HG02884 (cell line): ENCODE measurements around the gene TRIM36.

ENCODE experiments used
- ATAC-seq: cut with Tn5 transposase; IDR thresholded peaks from one replicate; pipeline ENCODE4 v1.9.1; 2021; ENCODE audit warnings: mild to moderate bottlenecking, moderate library complexity; ENCODE audit not compliant: unreplicated experiment

Gene TRIM36, protein sequence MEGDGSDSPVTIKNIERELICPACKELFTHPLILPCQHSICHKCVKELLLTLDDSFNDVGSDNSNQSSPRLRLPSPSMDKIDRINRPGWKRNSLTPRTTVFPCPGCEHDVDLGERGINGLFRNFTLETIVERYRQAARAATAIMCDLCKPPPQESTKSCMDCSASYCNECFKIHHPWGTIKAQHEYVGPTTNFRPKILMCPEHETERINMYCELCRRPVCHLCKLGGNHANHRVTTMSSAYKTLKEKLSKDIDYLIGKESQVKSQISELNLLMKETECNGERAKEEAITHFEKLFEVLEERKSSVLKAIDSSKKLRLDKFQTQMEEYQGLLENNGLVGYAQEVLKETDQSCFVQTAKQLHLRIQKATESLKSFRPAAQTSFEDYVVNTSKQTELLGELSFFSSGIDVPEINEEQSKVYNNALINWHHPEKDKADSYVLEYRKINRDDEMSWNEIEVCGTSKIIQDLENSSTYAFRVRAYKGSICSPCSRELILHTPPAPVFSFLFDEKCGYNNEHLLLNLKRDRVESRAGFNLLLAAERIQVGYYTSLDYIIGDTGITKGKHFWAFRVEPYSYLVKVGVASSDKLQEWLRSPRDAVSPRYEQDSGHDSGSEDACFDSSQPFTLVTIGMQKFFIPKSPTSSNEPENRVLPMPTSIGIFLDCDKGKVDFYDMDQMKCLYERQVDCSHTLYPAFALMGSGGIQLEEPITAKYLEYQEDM

DNA sequence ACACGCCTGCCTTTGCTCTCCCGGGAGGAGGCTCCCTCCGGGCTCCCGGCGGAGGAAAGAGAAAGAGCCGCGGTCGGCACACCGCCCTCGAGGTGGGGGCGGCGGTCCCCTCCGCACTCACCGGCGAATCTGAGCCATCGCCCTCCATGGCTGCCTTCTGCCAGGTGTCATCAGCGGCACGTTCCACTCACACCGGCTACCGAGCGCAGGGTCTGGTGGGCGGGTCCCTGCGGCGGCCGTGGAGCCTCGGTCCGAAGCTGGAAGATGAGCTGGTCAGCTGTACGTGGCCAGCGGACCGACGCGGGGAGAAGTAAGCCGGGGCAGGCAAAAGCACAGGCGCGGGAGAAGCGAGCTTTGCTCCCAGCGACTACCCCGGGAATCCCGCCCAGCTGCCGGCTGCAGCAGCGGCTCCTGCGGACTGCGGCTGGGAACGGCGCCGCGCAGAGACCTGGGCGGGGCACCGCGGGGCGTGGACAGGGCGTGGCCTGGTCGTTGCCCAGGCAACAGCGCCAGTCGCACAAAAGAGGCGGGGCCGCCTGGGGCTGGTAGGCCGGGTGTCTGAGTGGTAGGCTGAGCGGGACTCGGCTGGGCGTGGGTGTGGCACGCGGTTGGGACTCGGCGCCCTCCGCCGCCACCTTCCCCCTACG, at the start of gene TRIM36:
TSS of gene TRIM36 (minus strand) at position 422 of the 647 bp plus-strand sequence. CDS start at position 148, 274 bp downstream.
- ATAC-seq = peak; percentile 97

DNA sequence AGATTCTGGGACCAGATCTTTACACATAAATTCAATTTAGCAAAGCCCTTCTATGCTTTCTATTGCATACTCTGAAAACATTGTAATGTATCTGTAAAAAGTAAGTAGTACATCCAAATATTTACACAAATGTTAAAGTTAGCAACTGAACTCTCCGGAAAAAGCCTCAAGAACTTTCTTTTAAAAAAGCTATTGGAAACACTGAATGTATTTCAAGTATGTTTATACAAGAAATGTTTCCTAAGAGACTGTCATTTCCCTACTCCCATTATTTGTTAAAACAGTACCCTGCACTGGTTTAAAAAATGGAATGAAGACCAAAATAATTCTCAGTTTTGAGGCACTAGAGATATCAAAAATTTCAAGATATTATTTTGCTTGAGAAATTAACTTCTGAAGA, 44.8 kb upstream of the TRIM36 start:
- no peak for ATAC-seq

DNA sequence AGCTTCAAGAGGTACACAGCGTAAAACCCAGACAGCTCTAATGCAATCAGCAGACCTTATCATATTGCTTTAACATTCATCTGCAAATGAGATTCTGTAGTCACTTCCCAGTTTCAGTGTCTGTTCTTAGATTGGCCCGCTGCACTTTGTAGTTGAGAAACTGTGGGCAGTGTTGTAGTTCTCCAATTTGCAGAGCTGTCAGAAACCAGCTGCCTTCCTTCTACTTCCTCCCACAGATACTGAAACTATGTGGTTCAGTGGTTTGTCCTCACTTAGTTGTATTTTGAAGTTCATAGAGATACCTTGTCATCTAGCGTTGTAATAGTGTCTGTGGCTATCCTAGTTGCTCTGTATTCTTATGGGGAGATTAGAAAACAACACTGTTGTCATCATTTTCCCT, 39.6 kb upstream of the TRIM36 start:
- peak; percentile 100 for ATAC-seq

DNA sequence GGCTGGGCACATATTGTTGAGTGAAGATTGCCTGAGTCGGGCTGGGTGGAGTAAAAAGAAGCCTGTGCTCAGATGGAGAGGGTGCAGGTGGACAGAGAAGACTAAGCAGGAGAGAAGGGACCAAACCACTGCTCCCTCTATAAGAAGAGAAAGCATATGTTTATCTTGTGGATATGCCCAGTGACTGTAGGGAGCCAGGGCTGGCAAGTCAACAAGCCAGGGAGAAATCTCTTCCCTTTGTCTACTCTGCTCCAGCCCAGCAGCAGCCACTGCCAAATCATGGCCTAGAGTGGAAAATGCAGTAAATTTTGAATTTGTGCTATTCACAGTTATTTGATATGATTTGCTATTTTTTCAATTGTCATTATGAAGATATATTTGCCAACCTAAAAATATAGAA, 33.2 kb upstream of the TRIM36 start:
- no peak for ATAC-seq

DNA sequence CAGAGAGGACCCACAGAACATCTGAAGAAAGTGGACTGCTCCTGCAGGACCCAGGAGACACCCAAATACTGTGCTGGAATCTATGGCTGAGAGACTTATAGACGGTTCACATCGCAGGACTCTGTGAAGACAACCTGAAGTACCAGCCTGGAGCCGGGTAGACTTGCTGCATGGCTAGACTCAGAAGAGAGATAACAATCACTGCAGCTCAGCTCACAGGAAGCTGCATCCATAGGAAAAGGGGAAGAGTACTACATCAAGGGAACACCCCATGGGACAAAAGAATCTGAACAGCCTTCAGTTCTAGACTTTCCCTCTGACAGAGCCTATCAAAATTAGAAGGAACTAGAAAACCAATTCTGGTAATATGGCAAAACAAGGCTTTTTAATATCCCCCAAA, 26.5 kb upstream of the TRIM36 start:
- ATAC-seq = no peak

DNA sequence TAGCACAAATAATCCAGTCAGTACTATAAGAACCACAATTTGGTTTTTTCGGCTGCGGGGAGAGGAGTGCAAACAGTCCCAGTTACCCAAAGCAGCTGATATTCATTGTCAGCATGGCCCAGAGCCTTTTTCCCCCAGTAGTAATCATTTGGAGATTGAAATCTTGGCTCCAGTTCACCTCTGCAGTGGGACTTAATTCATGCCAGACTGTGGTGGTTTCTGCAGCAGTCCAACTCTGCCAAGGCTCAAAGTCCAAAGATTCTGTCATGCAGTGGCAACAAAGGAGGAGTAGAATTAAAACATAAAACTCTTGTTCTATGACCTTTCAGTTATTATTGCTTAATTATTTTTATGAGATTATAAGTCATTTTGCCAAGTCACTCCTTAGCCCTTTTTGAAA, 25.0 kb upstream of the TRIM36 start:
- no peak for ATAC-seq

DNA sequence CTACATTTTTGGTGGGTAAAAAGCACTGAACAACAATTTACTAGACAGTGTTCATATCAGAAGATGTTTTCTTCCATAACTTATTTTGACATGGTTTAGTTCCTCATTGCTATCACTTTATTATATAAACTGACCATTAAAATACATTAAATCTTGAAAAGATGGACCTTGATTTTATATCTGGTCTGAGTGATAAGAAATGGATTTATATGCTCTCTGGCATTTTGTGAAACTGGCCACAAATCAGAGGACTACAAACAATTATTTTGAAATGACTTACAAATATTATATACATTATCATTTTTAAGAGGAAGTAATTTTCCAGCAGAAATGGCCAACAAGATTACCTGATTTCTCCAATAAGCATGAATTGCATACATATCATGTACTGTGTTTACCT, 23.6 kb upstream of the TRIM36 start:
- no peak for ATAC-seq

DNA sequence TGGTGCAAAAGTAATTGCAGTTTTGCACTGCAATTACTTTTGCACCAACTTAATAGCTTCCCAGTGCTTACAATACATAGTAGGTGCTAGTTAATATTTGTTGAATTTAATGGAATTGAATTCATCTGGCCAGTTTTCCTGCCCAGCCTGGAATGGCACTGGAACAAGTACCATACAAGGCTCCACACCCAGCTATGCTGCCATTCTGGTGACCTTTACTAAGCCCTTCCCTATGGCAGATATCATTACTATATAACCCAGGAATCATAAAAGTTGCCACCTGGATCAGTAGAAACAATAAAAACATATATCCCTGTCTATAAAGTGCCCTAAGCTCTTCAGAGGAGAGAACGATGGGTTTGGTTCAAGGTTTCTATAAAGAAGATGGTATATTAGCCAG, 22.4 kb upstream of the TRIM36 start:
- ATAC-seq = no peak

DNA sequence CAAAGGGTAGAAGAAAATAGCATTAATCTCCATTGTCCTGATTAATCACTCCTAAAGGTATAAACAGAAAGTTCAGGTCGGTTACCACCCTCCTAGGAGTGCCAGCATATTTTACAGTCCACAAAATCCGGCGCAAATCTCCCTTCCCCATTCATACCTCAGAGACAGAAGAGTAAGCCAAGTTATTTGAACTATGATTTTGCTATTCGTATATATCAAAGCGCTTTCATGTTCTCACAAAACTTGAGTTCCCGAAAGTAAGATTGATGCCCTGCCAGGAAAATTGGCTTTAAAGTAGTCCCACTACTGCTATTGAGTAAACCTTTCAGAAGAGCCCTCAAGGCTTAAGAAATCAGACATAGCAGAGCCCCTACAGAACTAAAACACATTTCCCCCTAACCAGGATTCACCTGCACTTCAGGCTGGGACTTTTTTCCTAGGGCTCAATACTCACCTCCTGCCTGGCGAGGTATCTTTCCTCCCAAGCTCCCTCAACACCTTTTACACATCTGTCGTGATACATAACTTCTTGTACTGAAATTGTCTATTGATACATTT, 21.8 kb upstream of the TRIM36 start:
- ATAC-seq = no peak

DNA sequence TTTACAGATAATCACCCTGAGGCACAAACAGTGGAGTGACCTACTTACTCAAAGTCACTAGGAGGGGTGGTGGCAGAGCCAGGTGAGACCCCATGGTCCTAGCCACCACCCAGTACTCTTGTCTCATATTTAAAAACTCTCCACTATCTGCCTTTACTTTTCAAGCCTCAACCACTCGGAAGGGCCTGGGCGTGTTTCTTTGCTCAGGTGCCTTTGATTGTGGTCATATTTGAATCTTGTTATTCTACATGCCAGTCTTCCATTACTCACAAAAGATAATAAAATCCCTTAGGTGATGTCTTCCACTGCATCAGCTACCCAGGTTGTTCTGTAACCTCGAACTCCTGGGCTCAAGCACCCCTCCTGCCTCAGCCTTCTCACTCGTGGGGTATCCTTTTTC, 20.7 kb upstream of the TRIM36 start:
- no peak for ATAC-seq

DNA sequence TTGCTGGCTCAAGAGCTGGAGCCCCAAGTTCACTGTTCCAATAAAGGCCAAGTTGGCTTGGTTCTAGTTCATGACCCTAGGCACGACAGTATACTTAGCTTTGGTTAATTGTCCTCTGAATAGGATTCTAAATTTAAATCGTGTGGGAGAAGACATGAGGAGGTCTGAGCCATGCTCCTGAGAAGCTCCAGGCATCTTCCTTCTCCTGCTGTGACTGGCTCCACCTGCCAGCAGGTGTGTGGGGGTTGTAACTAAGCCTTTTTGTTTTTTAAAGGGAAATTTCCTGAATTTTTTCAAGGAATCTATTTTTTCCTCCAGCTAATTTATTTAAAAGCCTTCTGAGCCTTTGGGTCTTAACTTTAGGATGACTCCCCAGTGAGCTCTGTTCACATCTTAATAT, 20.2 kb upstream of the TRIM36 start:
- no peak for ATAC-seq

DNA sequence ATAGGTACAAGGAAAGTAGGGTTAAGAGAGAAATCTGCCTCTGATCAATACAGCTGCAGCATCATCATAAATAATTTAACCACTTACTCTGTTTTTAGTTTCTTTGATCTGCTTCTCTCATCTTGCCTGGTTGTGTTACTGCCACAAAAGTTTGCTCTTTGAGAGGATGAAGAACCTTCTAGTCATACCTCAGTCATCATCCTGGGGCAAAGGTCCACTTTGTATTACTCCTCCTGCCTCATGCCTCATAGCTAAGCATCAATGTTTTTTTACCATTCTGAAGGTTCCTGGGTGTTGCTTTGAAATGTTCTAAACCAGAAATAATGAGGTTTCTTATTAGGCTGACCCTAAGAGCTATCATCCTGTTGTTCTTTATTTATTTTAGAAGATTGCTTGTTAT, 17.1 kb upstream of the TRIM36 start:
- ATAC-seq = no peak

DNA sequence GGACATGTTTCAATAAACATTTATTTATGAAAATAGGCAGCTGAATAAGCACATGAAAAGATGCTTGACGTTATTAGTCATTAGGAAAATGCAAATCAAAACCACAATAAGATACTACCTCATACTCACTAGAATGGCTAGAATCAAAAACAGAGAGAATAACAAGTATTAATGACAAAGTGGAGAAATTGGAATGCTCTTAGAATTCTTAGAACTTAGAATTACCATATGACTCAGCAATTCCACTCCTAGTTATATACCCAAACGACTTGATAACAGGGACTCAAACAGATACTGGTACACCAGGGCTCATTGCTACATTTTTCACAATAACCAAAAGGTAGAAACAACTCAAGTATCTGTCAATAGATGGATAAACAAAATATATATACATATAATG, 15.1 kb upstream of the TRIM36 start:
- ATAC-seq = no peak

DNA sequence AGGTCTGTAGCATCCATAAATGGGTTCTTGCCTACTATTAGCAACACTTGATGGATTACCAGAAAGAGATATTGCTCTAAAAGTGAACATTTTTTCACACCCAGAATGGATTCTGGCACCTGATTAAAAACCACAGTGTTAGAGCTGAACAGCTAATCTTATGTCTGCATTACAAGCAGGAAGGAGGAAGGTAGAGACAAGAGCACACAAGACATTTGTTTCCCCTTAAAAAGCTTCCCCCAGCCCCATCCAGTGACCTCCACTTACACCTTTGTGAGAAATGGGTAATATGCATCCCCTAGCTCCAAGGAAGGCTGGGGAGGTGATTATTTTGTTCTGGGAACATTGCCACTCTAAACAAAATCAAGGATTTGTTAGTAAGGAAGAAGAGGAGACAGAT, 12.0 kb upstream of the TRIM36 start:
- no peak for ATAC-seq

DNA sequence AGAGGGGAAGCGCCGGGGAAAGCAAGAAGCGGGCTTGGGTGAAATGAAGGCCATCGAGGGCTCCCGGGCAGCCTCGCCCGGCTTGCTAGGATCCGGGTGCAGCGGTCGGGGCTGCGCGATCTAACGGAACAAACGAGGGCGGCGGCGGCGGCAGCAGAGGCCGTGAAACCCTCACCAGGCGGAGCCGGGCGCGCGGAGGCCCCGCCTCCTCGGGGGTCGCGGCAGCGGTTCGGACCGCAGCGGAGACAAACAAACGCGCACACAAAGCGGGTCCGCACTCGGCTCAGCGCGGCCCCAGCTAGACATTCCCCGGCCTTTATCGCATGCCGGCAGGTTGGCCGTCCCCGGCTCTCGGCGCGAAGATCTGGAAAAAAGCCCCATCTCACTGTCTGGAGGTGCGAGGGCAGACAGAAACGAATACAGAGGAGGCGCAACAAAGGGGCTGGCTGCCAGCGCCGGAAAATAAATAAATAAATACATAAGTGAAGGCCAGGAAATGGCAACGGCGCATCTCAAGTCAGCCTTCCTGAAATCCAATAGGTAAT, 10.5 kb upstream of the TRIM36 start:
- ATAC-seq = peak; percentile 51

DNA sequence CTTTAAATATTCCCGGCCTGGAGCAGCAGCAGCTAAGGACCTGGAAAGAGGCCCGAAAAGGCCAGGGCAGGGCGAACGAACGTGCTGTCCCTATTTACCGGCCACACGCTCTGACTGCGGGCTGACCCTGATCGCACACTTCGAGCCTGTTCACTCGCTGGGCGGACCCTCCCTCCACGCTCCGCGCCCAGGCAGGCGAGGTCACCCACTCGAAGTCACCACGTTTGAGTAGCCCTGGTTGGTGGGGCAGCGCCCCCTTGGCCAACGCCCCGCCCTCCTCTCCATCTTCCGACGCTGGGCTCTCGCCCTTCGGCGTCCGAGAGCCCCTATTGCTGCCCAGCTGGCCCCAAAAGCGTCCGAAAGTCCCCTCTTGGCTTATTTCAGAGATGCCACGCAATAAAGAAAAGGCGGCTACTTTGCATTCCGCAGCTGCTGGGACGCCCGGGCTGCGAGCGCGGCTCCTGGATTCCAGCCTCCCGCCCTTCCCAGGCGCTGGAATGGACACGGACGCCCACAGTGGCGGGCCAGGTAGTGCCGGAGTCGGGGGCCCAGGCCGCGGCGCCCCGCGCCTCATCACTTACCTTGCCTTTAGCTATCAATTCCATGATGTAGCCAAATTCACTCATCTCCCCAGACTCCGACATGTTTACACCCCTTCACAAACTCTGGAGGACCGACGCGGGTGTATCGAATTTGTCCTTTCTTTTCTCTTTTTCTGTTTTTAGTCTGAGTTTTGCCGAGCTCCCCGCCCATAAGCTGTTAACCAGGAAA, 9.9 kb upstream of the TRIM36 start:
- peak; percentile 28 for ATAC-seq

DNA sequence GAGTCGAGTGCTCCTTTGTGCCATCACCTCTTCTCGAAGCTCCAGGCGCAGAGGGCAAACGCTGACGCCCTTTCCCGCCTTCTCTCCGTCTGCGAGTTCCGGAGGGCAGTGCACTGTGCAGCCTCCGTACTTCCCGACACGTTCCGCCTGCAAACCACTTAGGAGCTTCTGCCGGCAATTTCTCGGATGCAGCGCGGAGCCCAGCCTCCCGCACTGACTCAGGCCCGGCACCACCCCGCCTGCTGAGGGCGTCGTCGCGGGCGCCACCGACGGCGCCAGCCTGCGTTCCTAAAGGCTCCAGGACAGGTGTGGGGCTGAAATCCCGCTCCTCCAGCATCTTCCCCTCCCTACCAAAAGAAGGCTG, 9.3 kb upstream of the TRIM36 start:
- no peak for ATAC-seq

DNA sequence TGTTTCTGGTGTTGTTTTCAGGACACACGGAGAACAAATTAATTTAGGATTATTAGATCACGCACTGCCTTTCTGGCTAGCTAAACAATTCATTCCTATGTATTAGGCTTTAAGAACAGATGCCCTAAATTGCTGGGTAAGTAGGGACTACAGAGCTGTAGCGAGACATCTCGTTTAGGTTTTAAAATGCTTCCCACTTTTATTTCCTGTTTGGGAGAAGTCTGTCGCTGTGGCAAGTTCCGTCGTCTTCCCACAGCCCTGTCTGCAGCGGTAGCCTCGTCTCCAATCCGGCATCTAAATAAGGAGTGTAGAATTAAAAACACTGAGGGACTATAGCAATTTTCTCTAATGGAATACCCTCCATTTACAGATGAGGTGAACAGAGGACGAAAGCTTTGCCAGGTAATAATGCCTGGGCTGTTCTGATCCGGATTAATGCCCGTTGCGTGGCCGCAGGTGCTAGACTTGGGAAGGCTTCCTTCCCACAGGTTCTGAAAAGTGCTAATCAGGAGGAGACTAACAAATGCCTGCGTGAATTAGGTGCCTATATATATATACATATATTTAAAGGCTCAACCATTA, 1.3 kb upstream of the TRIM36 start:
- no peak for ATAC-seq

DNA sequence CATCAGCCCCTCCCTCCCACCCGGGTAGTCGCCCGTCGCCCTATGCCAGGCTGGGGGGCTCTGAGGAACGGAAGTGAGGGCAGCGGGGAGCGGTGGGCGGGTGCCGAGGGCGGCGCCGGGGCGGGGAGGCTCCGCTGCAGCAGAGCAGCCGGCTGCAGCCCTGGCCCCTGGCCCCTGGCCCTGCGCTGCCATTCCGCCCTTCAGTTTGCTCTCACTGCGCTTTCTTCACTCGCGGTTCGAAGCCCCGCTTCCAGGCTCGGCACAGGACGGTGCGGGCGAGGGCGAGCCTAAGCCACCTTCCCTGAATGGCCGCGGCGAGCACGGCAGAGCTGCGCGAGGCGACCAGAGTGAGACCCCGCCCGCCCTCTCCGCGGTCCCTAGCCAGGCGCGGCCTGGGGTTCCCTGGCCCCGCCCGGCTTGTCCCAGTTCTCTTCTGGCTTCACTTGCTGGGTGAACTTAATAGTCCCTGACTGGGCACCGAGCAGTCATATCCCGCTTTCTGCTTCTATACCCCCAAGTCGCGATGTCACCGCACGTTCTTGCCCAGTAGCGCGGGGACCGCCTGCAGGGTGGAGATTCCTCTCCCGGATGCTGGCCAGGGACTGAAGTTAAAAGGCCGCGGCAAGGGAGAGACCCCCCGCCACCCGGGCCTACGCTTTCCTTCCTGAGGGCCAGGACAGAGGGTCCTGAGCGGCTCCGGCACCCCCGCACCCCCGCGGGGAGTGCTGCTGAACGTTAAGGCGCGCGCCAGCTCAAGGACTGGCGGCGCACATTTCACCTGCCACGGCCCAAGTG, 623 bp upstream of the TRIM36 start:
- ATAC-seq = peak; percentile 43
